Upper lobe of left lung (tissue), 6 donors: ENCODE data around the gene PPP1R12B. TPM values are rescaled to one million over a fixed set of nuclear protein-coding genes. Genes with fewer than 3 reads are reported as not detected.
"Not testable (repeated sequence)": the region's sequence is repeated elsewhere in the genome, so short reads cannot be mapped to it uniquely, and the experiment has no call there.

Source experiments
- ATAC-seq, 2 donors: fragments of 200-7000 bp; cut with Tn5 transposase; one replicate each; pipeline ENCODE4 v1.9.1; 2022; ENCODE audit warnings: mild to moderate bottlenecking in 2 of 2, moderate library complexity in 2 of 2; ENCODE audit not compliant: low FRiP score in 2 of 2
- DNase-seq, 2 donors: peaks; one replicate each; pipeline ENCODE4 v3.0.0-alpha.2; 2019 to 2020
- H3K27ac ChIP-seq, 4 donors: fragments of 200-600 bp; sonication (generic); one replicate each; pipeline ENCODE4 v1.5.1; 2016 to 2019
- H3K27me3 ChIP-seq, 4 donors: fragments of 200-600 bp; sonication (generic); one replicate each; pipeline ENCODE4 v1.5.1; 2017 to 2019
- H3K36me3 ChIP-seq, 4 donors: fragments of 200-600 bp; sonication (generic); one replicate each; pipeline ENCODE4 v1.5.1; 2016 to 2019
- H3K4me1 ChIP-seq, 4 donors: fragments of 200-600 bp; sonication (generic); one replicate each; pipeline ENCODE4 v1.5.1; 2018 to 2019
- H3K4me3 ChIP-seq, 4 donors: fragments of 200-600 bp; sonication (generic); one replicate each; pipeline ENCODE4 v1.5.1; 2017 to 2019; ENCODE audit warnings: mild to moderate bottlenecking in 2 of 4, moderate library complexity in 1 of 4
- H3K9me3 ChIP-seq, 4 donors: fragments of 200-600 bp; sonication (generic); one replicate each; pipeline ENCODE4 v1.5.1; 2018 to 2019
- EP300 ChIP-seq, 4 donors: sonication (generic); formaldehyde crosslinking; IDR thresholded peaks; one replicate each; pipeline ENCODE4 v1.5.1; 2017; ENCODE audit warnings: antibody characterized with exemption in 4 of 4, control low read depth in 2 of 4
- POLR2A ChIP-seq, 4 donors: fragments of 450-650 bp; IDR thresholded peaks; one replicate each; pipeline ENCODE4 v1.5.1; 2016 to 2017; ENCODE audit warnings: antibody characterized with exemption in 4 of 4, mild to moderate bottlenecking in 2 of 4
- POLR2AphosphoS5 ChIP-seq, 2 donors: sonication (generic); formaldehyde crosslinking; IDR thresholded peaks; one replicate each; pipeline ENCODE4 v1.5.1; 2017; ENCODE audit warnings: antibody characterized with exemption in 2 of 2
- WGBS, 2 donors: methylation state at CpG; one replicate each; pipeline ENCODE4 v1.1.5; 2017 to 2018; 5-methylcytosine and 5-hydroxymethylcytosine counted together
- total RNA-seq, 6 donors: library from RNA; depleted of rRNA in 4 of 6; stranded (reverse); fragments of >200 nt in 4 of 6; gene quantifications; one replicate each; pipeline versions ENCODE4 v1.1.0 to v1.2.1, GENCODE V29; 2016 to 2021
- TF ChIP-seq, protein P1 (sequence below), 6 experiments: fragments of 450-650 bp in 4 of 6; fragments of 200-600 bp in 2 of 6; sonication (generic) in 2 of 6; IDR thresholded peaks; one replicate each; pipeline ENCODE4 v1.5.1; 2016 to 2019; ENCODE audit warnings: antibody characterized with exemption in 6 of 6
- donor health status: DM: no; HTN: no; CAD: no; lungs with moderate emphysema.
- donor health status: DM: no; HTN: yes; CAD: no; lungs with severe emphysema.

PPP1R12B gene
- total RNA-seq, 6 donors from 2014 or later: 27.6 to 120 (median 40.5) TPM

DNA sequence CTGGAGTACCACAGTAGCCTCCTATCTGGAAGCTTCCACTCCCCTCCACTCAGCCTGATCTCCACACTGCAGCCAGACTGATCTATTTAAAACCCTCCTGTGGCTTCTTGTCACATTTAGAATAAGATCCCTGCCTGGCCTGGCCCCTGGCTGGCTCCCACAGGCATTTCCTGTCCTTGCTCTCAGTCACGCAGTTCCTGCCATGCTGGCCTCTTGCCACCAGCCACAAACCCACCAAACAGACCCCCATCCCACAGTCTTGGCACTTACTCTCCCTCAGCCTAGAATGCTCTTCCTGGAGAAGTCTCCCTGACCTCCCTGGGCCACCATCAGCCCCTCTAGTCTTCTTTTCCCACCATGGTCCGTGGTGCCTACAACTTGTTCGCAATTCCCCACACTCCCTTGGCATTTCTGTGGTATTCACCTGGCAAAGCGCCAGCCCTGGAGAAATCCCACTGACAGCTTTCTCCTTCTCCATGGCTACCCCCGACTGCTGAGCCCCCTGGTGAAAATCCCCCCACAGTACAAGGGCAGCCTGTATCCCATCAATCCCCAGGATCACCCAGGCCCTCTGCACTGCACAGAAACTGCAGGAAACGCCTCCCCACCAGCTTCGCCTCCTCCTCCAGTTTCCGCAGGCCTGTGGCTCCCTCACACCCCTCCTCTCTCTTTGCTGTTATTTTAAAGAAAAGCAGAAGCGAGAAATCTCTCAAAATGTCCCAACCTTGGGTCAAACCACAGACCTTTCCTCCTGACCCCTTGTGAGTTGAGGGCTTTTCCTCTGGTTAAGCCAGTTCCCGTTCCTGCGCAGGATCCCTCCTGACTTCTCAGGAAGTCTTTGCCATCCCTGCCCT lies 267.2 kb downstream of the PPP1R12B start:
- Histone ChIP-seq H3K27ac (peak overlapping the region in 3 of 4 donors; percentile 9 to 22 (median 10)), H3K36me3 (no peaks in the 10 kb centered on the region), H3K4me1 (peaks cover 20 to 24% (median 22%) of the 10 kb centered on the region in 4 donors), H3K4me3 (no peak overlapping the region), H3K27me3 (no peaks in the 10 kb centered on the region), H3K9me3 (no peaks in the 10 kb centered on the region)
- ATAC-seq (peak; percentile 56 to 83), DNase-seq (peak in 1 of 2 donors; percentile 40)
- no peak for TF ChIP-seq EP300 (IDR thresholded peaks at IDR 0.05)
- TF ChIP-seq, protein P1, sequence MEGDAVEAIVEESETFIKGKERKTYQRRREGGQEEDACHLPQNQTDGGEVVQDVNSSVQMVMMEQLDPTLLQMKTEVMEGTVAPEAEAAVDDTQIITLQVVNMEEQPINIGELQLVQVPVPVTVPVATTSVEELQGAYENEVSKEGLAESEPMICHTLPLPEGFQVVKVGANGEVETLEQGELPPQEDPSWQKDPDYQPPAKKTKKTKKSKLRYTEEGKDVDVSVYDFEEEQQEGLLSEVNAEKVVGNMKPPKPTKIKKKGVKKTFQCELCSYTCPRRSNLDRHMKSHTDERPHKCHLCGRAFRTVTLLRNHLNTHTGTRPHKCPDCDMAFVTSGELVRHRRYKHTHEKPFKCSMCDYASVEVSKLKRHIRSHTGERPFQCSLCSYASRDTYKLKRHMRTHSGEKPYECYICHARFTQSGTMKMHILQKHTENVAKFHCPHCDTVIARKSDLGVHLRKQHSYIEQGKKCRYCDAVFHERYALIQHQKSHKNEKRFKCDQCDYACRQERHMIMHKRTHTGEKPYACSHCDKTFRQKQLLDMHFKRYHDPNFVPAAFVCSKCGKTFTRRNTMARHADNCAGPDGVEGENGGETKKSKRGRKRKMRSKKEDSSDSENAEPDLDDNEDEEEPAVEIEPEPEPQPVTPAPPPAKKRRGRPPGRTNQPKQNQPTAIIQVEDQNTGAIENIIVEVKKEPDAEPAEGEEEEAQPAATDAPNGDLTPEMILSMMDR (IDR thresholded peaks at IDR 0.05): no peak
- no peak for TF ChIP-seq POLR2AphosphoS5 (IDR thresholded peaks at IDR 0.05)
- TF ChIP-seq POLR2A (IDR thresholded peaks at IDR 0.05): no peak
- WGBS, 2 donors: 31 to 34% methylated on average over 11 of the region's 11 CpGs

DNA sequence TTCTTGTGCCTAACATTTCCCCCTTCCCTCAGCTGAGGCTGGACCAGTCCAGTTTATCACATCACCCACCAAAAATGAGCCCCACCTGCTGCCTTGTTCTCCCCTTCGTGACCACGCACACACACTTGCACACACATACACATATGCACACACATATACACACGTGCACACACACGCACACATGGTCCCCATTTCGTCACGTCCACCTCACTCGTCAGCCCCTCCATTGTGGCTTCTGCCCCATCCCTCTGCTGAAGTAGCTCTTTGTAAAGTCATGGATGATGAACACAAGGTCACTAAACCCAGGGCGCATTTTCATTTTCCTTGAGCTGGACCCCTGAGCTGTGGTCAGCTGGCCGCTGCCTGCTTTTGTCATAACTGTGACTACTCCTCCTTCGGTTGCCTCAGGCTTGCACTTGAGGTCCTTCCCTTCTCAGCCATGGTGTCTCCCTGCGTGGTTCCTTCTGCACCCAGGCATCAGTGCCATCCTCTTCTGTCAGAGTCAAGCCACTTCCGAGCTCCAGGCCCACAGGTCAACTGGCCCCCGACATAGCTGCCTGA lies 267.9 kb downstream of the PPP1R12B start:
- Histone ChIP-seq H3K36me3 (no peaks in the 10 kb centered on the region), H3K4me3 (no peak overlapping the region), H3K27me3 (no peaks in the 10 kb centered on the region), H3K27ac (peak overlapping the region in 1 of 4 donors; percentile 10), H3K9me3 (no peaks in the 10 kb centered on the region), H3K4me1 (peaks cover 20 to 24% (median 22%) of the 10 kb centered on the region in 4 donors)
- no peak for DNase-seq
- WGBS, 2 donors: 74 to 81% methylated on average over 13 of the region's 13 CpGs
- ATAC-seq: peak in 1 of 2 donors; percentile 3
- TF ChIP-seq POLR2A (IDR thresholded peaks at IDR 0.05) (no peak), POLR2AphosphoS5 (IDR thresholded peaks at IDR 0.05) (no peak), EP300 (IDR thresholded peaks at IDR 0.05) (no peak)
- TF ChIP-seq, protein P1 (IDR thresholded peaks at IDR 0.05): no peak

DNA sequence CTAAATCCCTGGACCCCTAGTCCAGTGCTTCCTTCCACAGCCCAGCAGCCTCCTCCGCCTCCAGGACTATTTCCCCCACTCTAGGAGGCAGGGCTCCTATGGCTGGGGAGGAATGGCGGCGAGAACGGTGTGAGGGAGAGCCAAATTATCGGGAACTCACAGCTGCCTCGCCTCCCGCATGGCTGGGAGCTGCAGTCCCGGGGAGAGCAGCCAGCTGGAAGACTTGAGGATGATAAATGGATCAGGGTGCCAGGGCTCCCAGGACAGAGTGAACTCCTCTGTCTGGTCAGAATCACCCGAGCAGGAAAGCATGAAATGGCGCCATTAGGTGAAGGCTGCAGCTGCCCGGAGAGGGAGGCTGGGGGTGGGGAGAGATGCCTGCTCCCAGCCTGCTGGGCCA lies 270.5 kb downstream of the PPP1R12B start:
- H3K4me3 ChIP-seq, DNase-seq, H3K27ac ChIP-seq, H3K36me3 ChIP-seq, ATAC-seq, H3K27me3 ChIP-seq, H3K9me3 ChIP-seq: not testable (repeated sequence)
- 78 to 87% methylated on average over 11 of the region's 11 CpGs for WGBS, 2 donors
- peaks cover 20 to 24% (median 22%) of the 10 kb centered on the region in 4 donors for H3K4me1 ChIP-seq

DNA sequence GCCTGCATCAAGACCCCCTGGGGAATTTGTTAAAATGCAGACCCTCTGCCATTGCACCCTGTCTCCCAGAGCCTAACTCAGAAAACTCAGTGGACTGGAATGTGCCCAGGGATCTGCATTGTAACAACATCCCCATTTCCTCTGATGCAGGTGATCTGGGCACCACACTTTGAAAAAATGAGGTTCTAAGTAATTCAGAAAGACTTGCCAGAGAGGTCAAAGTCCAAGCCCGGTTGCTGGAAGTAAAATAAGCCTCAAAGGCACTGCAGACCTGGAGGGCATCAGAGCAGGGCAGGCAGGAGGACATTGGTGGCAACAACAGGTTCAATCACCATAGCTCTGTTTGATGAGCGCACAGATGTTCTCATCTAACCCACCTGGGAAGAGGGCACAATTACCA lies 271.0 kb downstream of the PPP1R12B start:
- TF ChIP-seq POLR2A (IDR thresholded peaks at IDR 0.05) (no peak), POLR2AphosphoS5 (IDR thresholded peaks at IDR 0.05) (no peak), EP300 (IDR thresholded peaks at IDR 0.05) (no peak)
- TF ChIP-seq, protein P1 (IDR thresholded peaks at IDR 0.05): no peak
- Histone ChIP-seq H3K27me3 (no peaks in the 10 kb centered on the region), H3K4me3 (no peak overlapping the region), H3K36me3 (no peaks in the 10 kb centered on the region), H3K27ac (no peak overlapping the region), H3K9me3 (no peaks in the 10 kb centered on the region), H3K4me1 (peaks cover 19 to 23% (median 21%) of the 10 kb centered on the region in 4 donors)
- ATAC-seq: no peak
- DNase-seq: no peak
- WGBS, 2 donors: 69 to 95% methylated on average over 2 of the region's 2 CpGs

DNA sequence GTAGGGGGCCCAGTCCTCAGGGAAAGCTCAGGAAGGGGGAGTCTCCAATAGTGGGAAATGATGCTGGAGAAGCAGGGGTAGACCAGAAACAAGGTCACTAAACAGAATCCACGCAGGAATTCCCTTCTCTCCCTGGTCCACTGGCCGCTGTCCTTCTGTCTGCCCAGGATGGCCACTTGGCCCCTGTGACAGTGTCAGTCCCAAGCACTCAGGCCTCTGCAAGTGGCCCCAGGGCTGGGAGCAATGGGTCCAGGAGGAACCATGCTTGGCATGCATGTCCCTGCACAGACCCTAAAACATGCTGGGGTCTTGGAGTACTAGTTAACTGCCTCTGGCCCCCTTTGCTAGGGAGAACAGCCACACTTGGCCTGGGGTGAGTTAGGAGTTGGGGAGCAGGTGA lies 271.5 kb downstream of the PPP1R12B start:
- H3K4me1 ChIP-seq: peaks cover 15 to 17% (median 16%) of the 10 kb centered on the region in 4 donors

More for the DNA sequence above, 271.5 kb downstream of the PPP1R12B start:
- not testable (repeated sequence) for H3K4me3 ChIP-seq, ATAC-seq, H3K27me3 ChIP-seq, DNase-seq, H3K36me3 ChIP-seq, H3K9me3 ChIP-seq, H3K27ac ChIP-seq
- 71 to 100% methylated on average over 1 to 2 of the region's 2 CpGs for WGBS, 2 donors
